DMS53 treated with DMSO at 0.1 percent for 48 hours (cell line): ENCODE data around the gene RBM19.
"Not testable (repeated sequence)": the region's sequence is repeated elsewhere in the genome, so short reads cannot be mapped to it uniquely, and the experiment has no call there.

Experiments
- DNase-seq: peaks from one replicate; lab custom pipeline; 2025; ENCODE audit not compliant: unreplicated experiment; lab: John Stamatoyannopoulos, UW

The RBM19 gene

DNA sequence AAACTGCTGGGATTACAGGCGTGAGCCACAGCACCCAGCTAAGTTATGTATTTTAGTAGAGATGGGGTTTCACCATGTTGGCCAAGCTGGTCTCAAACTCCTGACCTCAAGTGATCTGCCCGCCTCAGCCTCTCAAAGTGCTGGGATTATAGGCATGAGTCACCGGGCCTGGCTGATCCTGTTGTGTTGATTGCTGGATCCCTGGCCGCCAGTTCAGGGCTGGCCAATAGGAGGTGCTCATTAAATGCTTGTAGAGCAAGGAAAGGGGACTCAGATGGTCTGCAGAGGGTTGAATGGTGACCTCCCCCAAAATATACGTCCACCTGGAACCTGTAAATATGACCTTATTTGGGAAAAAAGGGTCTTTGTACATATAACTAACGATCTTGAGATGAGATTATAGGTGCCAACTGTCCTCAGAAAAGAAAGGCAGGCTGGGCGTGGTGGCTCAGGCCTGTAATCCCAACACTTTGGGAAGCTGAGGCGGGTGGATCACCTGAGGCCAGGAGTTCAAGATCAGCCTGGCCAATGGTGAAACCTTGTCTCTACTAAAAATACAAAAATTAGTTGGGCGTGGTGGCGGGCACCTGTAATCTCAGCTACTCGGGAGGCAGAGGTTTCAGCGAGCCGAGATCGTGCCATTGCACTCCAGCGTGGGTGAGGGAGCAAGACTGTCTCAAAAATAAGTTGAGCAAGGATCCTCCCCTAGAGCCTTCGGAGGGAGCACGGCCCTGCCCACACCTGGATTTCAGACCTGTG lies 156.5 kb downstream of the RBM19 start:
- not testable (repeated sequence) for DNase-seq

- DNase-seq: no peak
These were observed 157.8 kb downstream of the RBM19 start for GRCh38 chr12:113808095-113808951.

DNA sequence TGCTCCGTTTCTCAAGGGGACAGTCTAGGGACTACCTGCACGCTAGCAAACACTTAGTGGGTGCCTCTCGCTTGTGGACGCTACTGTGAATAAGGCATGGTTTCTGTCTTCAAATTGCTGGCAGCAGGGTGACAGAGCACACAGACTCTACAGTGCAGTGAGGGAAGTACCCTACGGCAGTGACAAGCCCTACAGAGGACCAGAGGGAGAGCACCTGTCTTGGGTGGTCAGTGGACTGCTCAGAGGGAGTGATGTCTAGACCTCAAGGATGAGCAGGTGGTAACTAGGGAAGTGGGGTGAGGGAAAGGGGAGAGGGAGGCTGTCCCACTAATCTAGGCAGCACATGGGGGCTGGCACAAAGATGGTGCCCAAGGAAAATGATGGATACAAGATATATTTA lies 160.5 kb downstream of the RBM19 start:
- DNase-seq: no peak

- DNase-seq: no peak
These were observed 161.0 kb downstream of the RBM19 start for GRCh38 chr12:113804961-113805600.

- DNase-seq: no peak
These were observed 162.4 kb downstream of the RBM19 start for GRCh38 chr12:113803759-113804140.

- no peak for DNase-seq
These were observed 163.0 kb downstream of the RBM19 start for GRCh38 chr12:113802966-113803758.

DNA sequence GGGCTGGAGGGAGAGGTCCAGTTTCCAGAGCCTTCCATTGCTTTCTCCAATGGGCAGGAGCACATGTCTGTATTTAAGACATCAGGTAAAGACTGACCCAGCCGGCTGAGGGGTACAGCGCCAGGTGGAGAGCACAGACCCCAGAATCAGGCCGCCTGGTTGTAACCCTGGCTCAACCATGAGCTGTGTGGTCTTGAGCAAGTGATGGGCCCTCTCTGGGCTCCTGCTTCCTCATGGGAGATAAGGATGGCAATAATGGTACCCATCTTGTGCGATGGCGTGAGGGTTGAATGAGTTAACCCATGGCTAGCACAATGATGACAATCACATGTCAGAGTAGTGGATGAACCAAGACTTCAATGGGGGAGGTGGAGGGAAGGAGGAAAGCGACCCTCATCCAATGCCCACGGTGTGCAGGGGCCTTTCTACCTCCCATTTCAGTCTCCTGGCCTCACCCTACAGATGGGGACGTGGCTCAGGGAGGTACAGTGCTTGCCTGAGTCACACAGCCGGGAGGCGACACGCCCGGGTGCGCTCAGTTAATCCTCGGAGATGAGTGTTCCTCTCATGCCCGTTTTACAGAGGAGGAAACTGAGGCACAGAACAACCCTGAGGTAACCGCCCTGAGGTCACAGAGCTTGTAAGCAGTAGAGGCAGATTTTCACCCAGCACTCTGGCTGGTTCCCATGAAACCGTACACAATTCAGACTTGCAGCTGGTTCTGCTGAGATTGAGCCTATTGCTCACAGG lies 163.9 kb downstream of the RBM19 start:
- DNase-seq: no peak

DNA sequence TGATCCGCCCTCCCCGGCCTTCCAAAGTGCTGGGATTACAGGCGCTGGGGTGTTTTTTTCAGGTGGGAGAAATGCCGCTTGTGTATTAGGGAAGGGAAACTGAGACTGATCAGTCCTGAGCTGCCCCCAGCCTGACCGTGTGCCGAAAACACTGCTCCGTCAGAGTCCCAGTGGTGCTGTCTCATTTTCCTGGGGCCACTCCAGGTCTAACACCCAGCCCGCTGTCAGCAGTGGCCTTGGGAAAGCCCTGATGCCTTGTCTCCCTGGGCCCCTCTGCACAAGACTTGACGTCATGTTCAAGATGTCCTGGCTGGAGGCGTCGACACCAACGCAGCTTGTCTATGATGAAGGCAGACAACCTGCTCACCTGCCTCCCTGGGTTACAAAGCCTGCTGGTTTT lies 165.9 kb downstream of the RBM19 start:
- DNase-seq: no peak

GRCh38 chr12:113798552-113798951 lies 167.6 kb downstream of the RBM19 start:
- no peak for DNase-seq

GRCh38 chr12:113797535-113797868 lies 168.6 kb downstream of the RBM19 start:
- DNase-seq: no peak

GRCh38 chr12:113796852-113797534 lies 169.1 kb downstream of the RBM19 start:
- no peak for DNase-seq

GRCh38 chr12:113796066-113796827 lies 169.9 kb downstream of the RBM19 start:
- DNase-seq: no peak

GRCh38 chr12:113795445-113795844 lies 170.7 kb downstream of the RBM19 start:
- no peak for DNase-seq

- DNase-seq: no peak
These were observed 171.4 kb downstream of the RBM19 start for GRCh38 chr12:113794774-113795173.

DNA sequence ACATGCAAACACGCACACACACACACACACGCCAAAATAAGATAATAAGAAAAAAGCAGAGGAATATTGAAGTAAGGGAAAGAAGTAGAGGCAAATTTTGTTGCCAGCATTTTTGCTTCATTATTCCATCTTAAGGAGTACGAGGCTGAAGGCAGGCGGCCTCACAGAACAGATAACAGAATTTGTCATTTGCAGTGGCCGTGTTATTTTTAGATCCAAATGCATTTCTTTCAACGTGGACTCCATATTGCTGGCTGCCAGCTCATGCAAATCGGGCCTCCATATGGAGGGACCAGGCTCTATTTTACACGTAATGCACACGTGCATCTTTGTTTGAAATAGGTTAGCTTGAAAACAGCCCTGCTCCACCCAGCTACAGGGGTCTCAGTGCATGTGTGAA lies 172.9 kb downstream of the RBM19 start:
- no peak for DNase-seq

DNA sequence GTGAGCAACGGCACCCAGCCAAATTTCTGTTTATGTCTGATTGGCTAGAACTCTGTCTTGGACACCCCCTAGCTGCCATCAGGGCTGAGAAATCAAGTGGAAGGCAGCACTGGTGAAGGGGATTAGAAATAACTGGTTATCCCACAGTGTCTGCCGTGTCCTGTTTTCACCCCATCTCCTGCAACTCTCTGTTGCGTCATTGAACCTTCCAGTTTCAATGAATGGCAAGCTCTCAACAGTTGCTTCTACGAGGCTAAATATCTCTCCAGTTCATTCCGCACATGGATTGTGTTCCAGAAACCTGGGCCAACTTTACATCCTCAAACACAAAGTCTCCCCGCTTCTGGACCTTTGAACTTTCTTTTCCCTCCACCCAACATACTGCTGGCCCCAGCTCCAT lies 173.7 kb downstream of the RBM19 start:
- no peak for DNase-seq

DNA sequence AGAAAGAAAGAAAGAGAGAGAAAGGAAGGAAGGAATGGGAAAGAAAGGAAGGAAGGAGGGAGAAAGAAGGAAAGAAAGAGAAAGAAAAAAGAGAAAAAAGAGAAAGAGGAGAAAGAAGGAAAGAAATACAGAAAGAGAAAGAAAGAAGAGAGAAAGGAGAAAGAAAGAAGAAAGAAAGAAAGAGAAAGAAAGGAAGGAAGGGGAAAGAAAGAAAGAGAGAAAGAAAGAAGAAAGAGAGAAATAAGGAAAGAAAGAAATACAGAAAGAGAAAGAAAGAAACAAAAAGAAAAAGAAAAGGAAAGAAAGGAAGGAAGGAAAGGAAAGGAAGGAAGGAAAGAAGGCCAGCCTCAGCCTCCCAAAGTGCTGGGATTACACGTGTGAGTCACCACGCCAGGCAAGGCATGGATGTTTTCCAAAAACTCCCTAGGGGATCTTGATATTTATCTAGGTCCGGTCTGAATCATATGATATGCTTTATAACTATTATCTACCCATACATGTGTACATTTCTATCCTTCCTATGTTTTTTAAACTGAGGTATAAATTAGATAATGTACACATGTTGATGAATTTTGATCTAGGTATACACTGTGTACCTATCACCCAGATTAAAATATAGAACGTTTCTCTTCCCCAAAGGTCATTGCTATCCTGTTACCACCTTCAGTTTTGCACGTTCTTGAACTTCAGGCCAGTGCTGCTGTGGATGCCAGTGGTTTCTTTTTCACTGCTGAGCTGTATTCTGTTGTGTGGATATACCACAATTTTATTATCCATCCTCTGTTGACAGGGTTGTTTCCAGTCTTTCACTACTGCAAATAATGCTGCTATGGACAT lies 177.9 kb downstream of the RBM19 start:
- no peak for DNase-seq

GRCh38 chr12:113786107-113786506 lies 180.0 kb downstream of the RBM19 start:
- DNase-seq: no peak
